DOHH2 (cell line): Measurements from ENCODE around the gene MEIS2.

Experiments
- CTCF ChIP-seq: fragments of 200-600 bp; sonication (generic); IDR thresholded peaks from one replicate; pipeline ENCODE4 v1.5.1; 2014; ENCODE audit warnings: antibody characterized with exemption, mild to moderate bottlenecking, low read depth, low read length; ENCODE audit not compliant: poor library complexity, severe bottlenecking
- EZH2phosphoT487 ChIP-seq: fragments of 200-600 bp; sonication (generic); IDR thresholded peaks from 2 replicates; pipeline ENCODE4 v1.6.1; 2017; ENCODE audit warnings: borderline replicate concordance, mild to moderate bottlenecking, antibody characterized with exemption, low read length, moderate library complexity, mixed read lengths

- TF ChIP-seq CTCF (no peak), EZH2phosphoT487 (no peak)
These were observed 107.9 kb downstream of the MEIS2 start for GRCh38 chr15:36992454-36992853.
